ENCODE results near the gene STUM.

DNA sequence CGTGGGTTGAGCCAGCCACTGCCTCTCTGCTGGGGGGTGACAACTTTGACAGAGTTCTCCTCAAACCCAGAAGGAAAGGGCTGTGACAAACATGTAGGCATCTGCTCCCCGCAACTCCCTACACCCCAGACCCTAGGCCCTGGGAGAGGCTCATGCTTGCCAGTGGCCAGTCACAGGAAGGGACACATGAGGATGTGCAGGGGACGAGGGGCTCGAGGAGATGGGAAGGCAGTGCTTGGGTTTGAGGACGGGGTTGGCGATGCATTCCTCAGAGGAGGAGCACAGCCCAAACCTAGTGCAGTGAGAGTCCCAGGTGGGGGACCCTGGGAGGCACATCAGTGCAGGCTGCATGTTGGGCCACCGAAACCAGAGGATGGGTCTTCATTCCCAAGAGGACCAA is 62.1 kb downstream of the STUM start:
- TF ChIP-seq, protein P1, sequence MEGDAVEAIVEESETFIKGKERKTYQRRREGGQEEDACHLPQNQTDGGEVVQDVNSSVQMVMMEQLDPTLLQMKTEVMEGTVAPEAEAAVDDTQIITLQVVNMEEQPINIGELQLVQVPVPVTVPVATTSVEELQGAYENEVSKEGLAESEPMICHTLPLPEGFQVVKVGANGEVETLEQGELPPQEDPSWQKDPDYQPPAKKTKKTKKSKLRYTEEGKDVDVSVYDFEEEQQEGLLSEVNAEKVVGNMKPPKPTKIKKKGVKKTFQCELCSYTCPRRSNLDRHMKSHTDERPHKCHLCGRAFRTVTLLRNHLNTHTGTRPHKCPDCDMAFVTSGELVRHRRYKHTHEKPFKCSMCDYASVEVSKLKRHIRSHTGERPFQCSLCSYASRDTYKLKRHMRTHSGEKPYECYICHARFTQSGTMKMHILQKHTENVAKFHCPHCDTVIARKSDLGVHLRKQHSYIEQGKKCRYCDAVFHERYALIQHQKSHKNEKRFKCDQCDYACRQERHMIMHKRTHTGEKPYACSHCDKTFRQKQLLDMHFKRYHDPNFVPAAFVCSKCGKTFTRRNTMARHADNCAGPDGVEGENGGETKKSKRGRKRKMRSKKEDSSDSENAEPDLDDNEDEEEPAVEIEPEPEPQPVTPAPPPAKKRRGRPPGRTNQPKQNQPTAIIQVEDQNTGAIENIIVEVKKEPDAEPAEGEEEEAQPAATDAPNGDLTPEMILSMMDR (optimal IDR thresholded peaks at IDR 0.05 in 1 of 3, IDR thresholded peaks at IDR 0.05 in 1 of 3, conservative IDR thresholded peaks at IDR 0.05 in 1 of 3; ENCODE audit: extremely low read depth in 1 of 3, insufficient read depth in 2 of 3, low read length in 3 of 3), result no peak
- TF ChIP-seq EZH2 (IDR thresholded peaks at IDR 0.05; ENCODE audit: low read length), result no peak

All from keratinocyte (primary cell).